Prostate gland (tissue), 2 donors: Measurements from ENCODE around the gene PCF11. TPM values are rescaled to one million over a fixed set of nuclear protein-coding genes. Genes with fewer than 3 reads are reported as not detected.

Source experiments
- DNase-seq: peaks from one replicate; pipeline ENCODE4 v3.0.0-alpha.2; 2019; ENCODE audit warnings: low spot score
- H3K27ac ChIP-seq, 2 donors: fragments of 200-600 bp; sonication (generic); 2 replicates each; pipeline ENCODE4 v1.5.1; 2017 to 2019
- H3K27me3 ChIP-seq: fragments of 200-600 bp; sonication (generic); replicated peaks from 2 replicates; pipeline ENCODE4 v1.5.1; 2019; ENCODE audit not compliant: insufficient read depth
- H3K36me3 ChIP-seq, 2 donors: fragments of 200-600 bp; sonication (generic); 1 replicate in 1 of 2; 2 replicates in 1 of 2; pipeline versions ENCODE4 v1.5.1 to v1.8.1; 2017 to 2019
- H3K4me1 ChIP-seq: fragments of 200-600 bp; sonication (generic); replicated peaks from 2 replicates; pipeline ENCODE4 v1.5.1; 2019
- H3K4me3 ChIP-seq, 2 donors: fragments of 200-600 bp; sonication (generic); 2 replicates each; pipeline ENCODE4 v1.5.1; 2017 to 2019
- H3K9me3 ChIP-seq: fragments of 200-600 bp; sonication (generic); 2 replicates; pipeline ENCODE4 v1.5.1; 2017
- CTCF ChIP-seq, 4 experiments: fragments of 200-600 bp in 2 of 4; fragments of 450-650 bp in 2 of 4; sonication (generic) in 2 of 4; IDR thresholded peaks; 1 replicate in 3 of 4; 2 replicates in 1 of 4; pipeline ENCODE4 v1.5.1; 2016 to 2019; ENCODE audit warnings: antibody characterized with exemption in 4 of 4, mild to moderate bottlenecking in 2 of 4, moderate library complexity in 2 of 4
- POLR2A ChIP-seq: fragments of 450-650 bp; IDR thresholded peaks from one replicate; pipeline ENCODE4 v1.6.1; 2016; ENCODE audit warnings: antibody characterized with exemption, mild to moderate bottlenecking
- POLR2AphosphoS5 ChIP-seq: sonication (generic); formaldehyde crosslinking; IDR thresholded peaks from one replicate; pipeline ENCODE4 v1.6.1; 2017; ENCODE audit warnings: antibody characterized with exemption
- WGBS: methylation state at CpG from one replicate; pipeline ENCODE4 v1.1.5; 2018; 5-methylcytosine and 5-hydroxymethylcytosine counted together
- intact Hi-C: fragments of 100-400 bp; cut with DNase I; formaldehyde crosslinking; loops from one replicate; pipeline ENCODE4 v1.14.2; 2022
- total RNA-seq, 2 donors: library from RNA; depleted of rRNA; stranded (reverse); fragments of >200 nt; gene quantifications; one replicate each; pipeline ENCODE4 v1.1.0, GENCODE V29; 2016

Gene PCF11
- total RNA-seq, 2 donors from 2014 or later, result 64.1 to 75.2 TPM

DNA sequence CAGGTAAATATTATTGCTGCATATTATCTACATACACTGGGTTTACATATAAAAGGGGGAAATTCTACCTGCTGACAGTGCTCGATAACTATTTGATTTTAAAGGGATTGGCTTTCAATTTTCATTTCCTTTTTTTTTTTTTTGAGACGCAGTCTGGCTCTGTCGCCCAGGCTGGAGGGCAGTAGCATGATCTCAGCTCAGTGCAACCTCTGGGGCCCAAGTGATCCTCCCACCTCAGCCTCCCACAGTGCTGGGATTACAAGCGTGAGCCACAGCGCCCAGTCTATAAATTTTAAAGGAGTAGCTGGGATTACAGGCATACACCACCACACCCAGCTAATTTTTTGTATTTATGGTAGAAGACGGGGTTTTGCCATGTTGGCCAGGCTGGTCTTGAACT is 3.2 kb upstream of the PCF11 start:
- Histone ChIP-seq H3K4me1 (no peaks in the 10 kb centered on the region), H3K27ac (no peak overlapping the region), H3K27me3 (no peaks in the 10 kb centered on the region), H3K4me3 (no peak overlapping the region), H3K9me3 (no peaks in the 10 kb centered on the region), H3K36me3 (no peaks in the 10 kb centered on the region)
- TF ChIP-seq POLR2A, result no peak
- TF ChIP-seq CTCF (IDR thresholded peaks at IDR 0.05), result no peak
- no peak for TF ChIP-seq POLR2AphosphoS5
- intact Hi-C loops, result no loop called here
- WGBS, result 93% methylated on average over 6 of the region's 6 CpGs
- DNase-seq, result no peak

GRCh38 chr11:83156144-83156995 is 561 bp upstream of the PCF11 start:
- peak in 1 of 4 experiments; percentile 19 for TF ChIP-seq CTCF (IDR thresholded peaks at IDR 0.05)
- no peak for TF ChIP-seq POLR2AphosphoS5
- TF ChIP-seq POLR2A, result peak; percentile 69
- Histone ChIP-seq H3K27me3 (no peaks in the 10 kb centered on the region), H3K27ac (peak overlapping the region; percentile 100), H3K4me3 (peak overlapping the region; percentile 46 to 98), H3K9me3 (no peaks in the 10 kb centered on the region), H3K36me3 (no peaks in the 10 kb centered on the region), H3K4me1 (no peaks in the 10 kb centered on the region)
- 1% methylated on average over 34 of the region's 35 CpGs for WGBS
- DNase-seq, result peak; percentile 99
- intact Hi-C loops, result loop anchor here (2.0 to 5.0 kb wide), 3 partner anchors 36 to 86 kb away; partner anchors contain the start of genes ANKRD42 and RAB30

DNA sequence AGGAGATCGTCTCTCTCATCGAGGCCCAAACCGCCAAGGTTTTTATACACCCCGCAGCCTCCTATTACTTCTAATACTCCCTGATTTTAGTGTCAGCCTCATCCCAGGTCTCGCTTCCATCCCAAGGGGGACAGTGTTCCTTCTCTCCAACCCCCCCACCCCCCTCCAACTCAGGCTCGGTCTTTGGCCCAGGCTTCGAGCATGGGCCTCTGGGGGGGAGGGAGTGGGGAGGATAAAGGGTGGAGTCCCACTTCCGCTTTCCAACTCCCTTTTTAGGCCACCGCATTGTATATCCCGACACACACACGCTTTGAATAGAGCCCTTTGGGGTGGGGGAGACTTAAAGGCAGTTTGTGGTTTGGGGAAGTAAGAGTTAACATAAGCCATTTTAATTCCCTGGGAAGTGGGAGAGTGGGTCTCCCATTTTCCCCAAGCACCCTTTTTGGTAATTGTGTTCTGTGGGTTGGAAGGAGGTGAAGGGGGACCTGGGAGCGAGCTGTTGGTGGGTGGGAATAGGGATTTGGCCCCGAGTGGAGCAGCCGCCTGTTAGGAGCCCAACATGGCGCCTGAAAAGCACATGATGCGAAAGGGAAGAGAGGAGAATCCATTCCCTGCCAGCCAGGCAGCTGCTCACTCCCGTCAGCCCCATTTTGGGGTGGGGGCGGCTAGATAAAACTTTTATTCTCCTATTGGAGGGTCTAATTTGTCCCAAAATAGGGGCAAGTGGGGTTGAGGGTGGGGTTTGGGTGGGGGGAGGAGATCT is 844 bp downstream of the PCF11 start:
- WGBS, result under 1% methylated on average over 18 of the region's 18 CpGs
- Histone ChIP-seq H3K27ac (peak overlapping the region; percentile 100), H3K4me3 (peak overlapping the region; percentile 83 to 98), H3K36me3 (no peaks in the 10 kb centered on the region), H3K4me1 (no peaks in the 10 kb centered on the region), H3K9me3 (no peaks in the 10 kb centered on the region), H3K27me3 (no peaks in the 10 kb centered on the region)
- intact Hi-C loops, result loop anchor here (2.0 to 5.0 kb wide), 3 partner anchors 35 to 87 kb away; partner anchors contain the start of genes ANKRD42 and RAB30
- TF ChIP-seq CTCF (IDR thresholded peaks at IDR 0.05), result no peak
- TF ChIP-seq POLR2AphosphoS5, result peak; percentile 32
- TF ChIP-seq POLR2A, result no peak
- DNase-seq, result peak; percentile 59

DNA sequence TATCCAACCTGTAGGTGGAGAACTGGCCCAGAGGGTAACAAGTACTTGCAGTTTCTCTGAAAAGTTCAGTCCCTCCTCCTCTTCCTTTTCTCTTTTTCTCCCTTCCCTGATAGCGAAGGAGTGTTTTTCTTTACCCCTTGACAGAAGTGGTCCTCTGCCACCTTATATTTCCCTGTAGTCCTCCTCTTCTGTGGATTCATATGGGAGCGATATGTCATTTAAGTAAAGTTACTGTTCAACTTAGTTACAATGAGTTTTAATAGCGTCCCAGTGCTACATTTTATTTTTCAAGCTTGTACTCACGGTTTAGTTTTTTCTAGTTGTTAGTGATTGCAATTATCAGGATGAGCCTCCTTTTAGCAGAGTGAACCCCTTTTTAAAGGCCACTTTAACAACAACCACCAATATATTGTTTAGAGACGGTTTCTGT is 1.4 kb downstream of the PCF11 start:
- Histone ChIP-seq H3K9me3 (no peaks in the 10 kb centered on the region), H3K27me3 (no peaks in the 10 kb centered on the region), H3K4me3 (peak overlapping the region; percentile 83 to 98), H3K27ac (peak overlapping the region; percentile 100), H3K36me3 (no peaks in the 10 kb centered on the region), H3K4me1 (no peaks in the 10 kb centered on the region)
- intact Hi-C loops, result loop anchor here (5.0 kb wide), 1 partner anchor 34 kb away; the partner anchor contains the start of gene ANKRD42
- DNase-seq, result no peak
- TF ChIP-seq POLR2A (no peak), CTCF (IDR thresholded peaks at IDR 0.05) (peak in 1 of 4 experiments; percentile 14), POLR2AphosphoS5 (no peak)
- WGBS, result 0% methylated on average over 5 of the region's 5 CpGs
